ENCODE results near the gene GATAD2A.

GATAD2A gene

DNA sequence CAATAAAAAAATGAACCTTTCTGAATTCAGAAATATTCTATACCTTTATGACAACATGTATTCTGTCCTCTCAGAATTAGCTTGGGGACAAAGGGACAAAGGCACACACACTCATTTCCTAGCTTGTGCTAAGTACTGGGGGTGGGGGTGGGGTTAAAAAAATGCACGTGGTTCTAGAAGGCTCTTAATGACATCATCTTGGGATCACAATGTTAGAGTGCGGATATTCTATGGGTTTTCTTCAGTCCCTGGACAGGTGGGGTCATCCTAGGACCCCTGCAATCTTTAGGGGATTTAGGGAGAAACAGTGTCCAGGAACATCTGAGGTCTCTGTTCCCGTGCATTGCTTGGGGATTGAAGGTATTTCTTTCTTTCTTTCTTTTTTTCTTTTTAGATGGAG lies 21.8 kb downstream of the GATAD2A start:
- Histone ChIP-seq H4K12ac (ENCODE audit: low read depth, low read length) (no peak overlapping the region), H3K4me2 (ENCODE audit: low read length) (no peak overlapping the region), H3K23ac (ENCODE audit: low read length) (no peak overlapping the region), H3K4me3 (ENCODE audit: low read depth, low read length) (no peak overlapping the region), H3K14ac (ENCODE audit: low read length) (no peak overlapping the region), H3K4me1 (ENCODE audit: control insufficient read depth in 1 of 2, insufficient read depth in 2 of 2, low read length in 2 of 2) (no peaks in the 10 kb centered on the region), H2AFZ (ENCODE audit: insufficient read depth, low read length, poor library complexity) (no peak overlapping the region), H3K36me3 (ENCODE audit: control insufficient read depth in 1 of 2, insufficient read depth in 2 of 2, low read length in 2 of 2) (peaks cover 5 to 16% of the 10 kb centered on the region in 2 experiments), H3K79me1 (ENCODE audit: low read length) (no peaks in the 10 kb centered on the region), H2AK5ac (ENCODE audit: low read length) (no peak overlapping the region), H3K79me2 (ENCODE audit: control insufficient read depth, insufficient read depth, low read length, poor library complexity) (peaks cover 49% of the 10 kb centered on the region), H3K9me3 (ENCODE audit: insufficient read depth, low read depth, low read length) (no peaks in the 10 kb centered on the region), H3K18ac (ENCODE audit: low read length) (no peak overlapping the region), H4K8ac (ENCODE audit: low read depth, low read length) (no peak overlapping the region), H2BK5ac (ENCODE audit: low read depth, low read length, poor library complexity) (no peak overlapping the region), H4K91ac (ENCODE audit: low read depth, low read length) (no peak overlapping the region), H3K27me3 (ENCODE audit: insufficient read depth, low read length) (no peaks in the 10 kb centered on the region), H3K9ac (ENCODE audit: low read length) (no peak overlapping the region), H3K4ac (ENCODE audit: low read depth, low read length) (peak overlapping the region; percentile 92), H3K27ac (ENCODE audit: low read depth, low read length) (no peak overlapping the region), H2BK120ac (ENCODE audit: insufficient read depth, low read length, poor library complexity) (no peak overlapping the region), H2BK12ac (ENCODE audit: low read length) (no peak overlapping the region)
- no peak for DNase-seq
- no CpG with 5 or more reads among the region's 3 CpGs for WGBS (ENCODE audit: extremely low coverage, insufficient coverage, insufficient read length)

DNA sequence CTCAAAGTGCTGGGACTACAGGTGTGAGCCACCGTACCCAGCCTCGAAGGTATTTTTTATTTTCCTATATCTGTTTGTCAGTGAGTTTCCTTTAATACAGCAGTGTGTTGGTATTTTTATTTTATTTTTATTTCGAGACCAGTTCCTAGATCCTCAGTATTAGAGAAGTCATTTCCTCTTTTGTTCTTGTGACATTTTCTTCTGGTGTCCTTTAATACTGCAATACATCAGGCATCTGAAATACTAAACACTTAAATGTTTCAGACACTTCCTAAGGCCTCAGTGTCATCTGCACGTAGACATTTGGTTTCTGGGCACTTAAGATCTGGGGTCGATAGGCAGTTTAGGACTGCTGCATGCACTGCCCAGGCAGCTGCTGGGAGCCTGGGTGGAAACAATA lies 22.5 kb downstream of the GATAD2A start:
- no peaks in the 10 kb centered on the region for H3K4me1 ChIP-seq (ENCODE audit: control insufficient read depth in 1 of 2, insufficient read depth in 2 of 2, low read length in 2 of 2)
- no peak overlapping the region for H4K12ac ChIP-seq (ENCODE audit: low read depth, low read length)
- no peak overlapping the region for H3K23ac ChIP-seq (ENCODE audit: low read length)
- H3K14ac ChIP-seq (ENCODE audit: low read length): no peak overlapping the region
- no peaks in the 10 kb centered on the region for H3K27me3 ChIP-seq (ENCODE audit: insufficient read depth, low read length)
- H2BK120ac ChIP-seq (ENCODE audit: insufficient read depth, low read length, poor library complexity): no peak overlapping the region
- no peak overlapping the region for H3K18ac ChIP-seq (ENCODE audit: low read length)
- no peak for DNase-seq
- no peak overlapping the region for H3K4me2 ChIP-seq (ENCODE audit: low read length)
- no peak overlapping the region for H3K27ac ChIP-seq (ENCODE audit: low read depth, low read length)
- H2BK5ac ChIP-seq (ENCODE audit: low read depth, low read length, poor library complexity): no peak overlapping the region
- no peak overlapping the region for H2AK5ac ChIP-seq (ENCODE audit: low read length)
- no CpG with 5 or more reads among the region's 5 CpGs for whole genome bisulfite sequencing (ENCODE audit: extremely low coverage, insufficient coverage, insufficient read length)
- H3K9me3 ChIP-seq (ENCODE audit: insufficient read depth, low read depth, low read length): no peaks in the 10 kb centered on the region
- H3K4me3 ChIP-seq (ENCODE audit: low read depth, low read length): no peak overlapping the region
- no peak overlapping the region for H4K91ac ChIP-seq (ENCODE audit: low read depth, low read length)
- peaks cover 5 to 16% of the 10 kb centered on the region in 2 experiments for H3K36me3 ChIP-seq (ENCODE audit: control insufficient read depth in 1 of 2, insufficient read depth in 2 of 2, low read length in 2 of 2)
- peak overlapping the region; percentile 60 for H3K4ac ChIP-seq (ENCODE audit: low read depth, low read length)
- H3K79me2 ChIP-seq (ENCODE audit: control insufficient read depth, insufficient read depth, low read length, poor library complexity): peaks cover 48% of the 10 kb centered on the region
- H3K79me1 ChIP-seq (ENCODE audit: low read length): no peaks in the 10 kb centered on the region
- no peak overlapping the region for H2BK12ac ChIP-seq (ENCODE audit: low read length)
- H4K8ac ChIP-seq (ENCODE audit: low read depth, low read length): no peak overlapping the region
- no peak overlapping the region for H2AFZ ChIP-seq (ENCODE audit: insufficient read depth, low read length, poor library complexity)
- no peak overlapping the region for H3K9ac ChIP-seq (ENCODE audit: low read length)

DNA sequence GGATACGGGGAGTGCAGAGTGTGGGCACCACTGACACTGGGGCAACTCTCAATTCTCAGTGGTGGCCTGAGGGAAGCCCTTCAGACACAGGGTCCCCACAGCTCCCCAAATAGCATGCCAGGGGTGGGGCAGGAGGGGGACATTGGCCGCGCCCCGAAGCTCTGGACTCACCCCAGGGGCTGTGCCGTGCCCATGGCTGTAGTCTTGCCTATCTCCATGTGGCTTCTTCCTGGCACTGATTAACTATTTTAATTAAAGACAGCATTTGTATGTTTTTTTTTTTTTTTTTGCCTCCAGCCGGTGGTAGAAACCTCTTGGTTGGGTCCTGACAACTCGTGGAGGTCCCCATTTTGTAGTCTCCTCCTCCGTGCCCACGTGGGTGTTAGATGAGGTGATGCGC lies 23.3 kb downstream of the GATAD2A start:
- Histone ChIP-seq H3K14ac (ENCODE audit: low read length) (no peak overlapping the region), H3K4ac (ENCODE audit: low read depth, low read length) (peak overlapping the region; percentile 60), H2BK5ac (ENCODE audit: low read depth, low read length, poor library complexity) (no peak overlapping the region), H4K8ac (ENCODE audit: low read depth, low read length) (no peak overlapping the region), H4K12ac (ENCODE audit: low read depth, low read length) (no peak overlapping the region), H4K91ac (ENCODE audit: low read depth, low read length) (no peak overlapping the region), H3K79me2 (ENCODE audit: control insufficient read depth, insufficient read depth, low read length, poor library complexity) (peaks cover 41% of the 10 kb centered on the region), H2AFZ (ENCODE audit: insufficient read depth, low read length, poor library complexity) (no peak overlapping the region), H3K27me3 (ENCODE audit: insufficient read depth, low read length) (no peaks in the 10 kb centered on the region), H3K18ac (ENCODE audit: low read length) (no peak overlapping the region), H2AK5ac (ENCODE audit: low read length) (no peak overlapping the region), H3K23ac (ENCODE audit: low read length) (no peak overlapping the region), H3K79me1 (ENCODE audit: low read length) (no peaks in the 10 kb centered on the region), H3K4me1 (ENCODE audit: control insufficient read depth in 1 of 2, insufficient read depth in 2 of 2, low read length in 2 of 2) (no peaks in the 10 kb centered on the region), H3K9me3 (ENCODE audit: insufficient read depth, low read depth, low read length) (no peaks in the 10 kb centered on the region), H2BK120ac (ENCODE audit: insufficient read depth, low read length, poor library complexity) (no peak overlapping the region), H3K27ac (ENCODE audit: low read depth, low read length) (no peak overlapping the region), H3K4me2 (ENCODE audit: low read length) (no peak overlapping the region), H3K4me3 (ENCODE audit: low read depth, low read length) (no peak overlapping the region), H3K36me3 (ENCODE audit: control insufficient read depth in 1 of 2, insufficient read depth in 2 of 2, low read length in 2 of 2) (peaks cover 5 to 16% of the 10 kb centered on the region in 2 experiments), H3K9ac (ENCODE audit: low read length) (no peak overlapping the region), H2BK12ac (ENCODE audit: low read length) (no peak overlapping the region)
- DNase-seq: no peak
- no CpG with 5 or more reads among the region's 10 CpGs for WGBS (ENCODE audit: extremely low coverage, insufficient coverage, insufficient read length)

- no peak overlapping the region for H3K14ac ChIP-seq (ENCODE audit: low read length)
Observed at GRCh38 chr19:19429361-19429760, 23.9 kb downstream of the GATAD2A start.

More at GRCh38 chr19:19429361-19429760, 23.9 kb downstream of the GATAD2A start:
- H2AK5ac ChIP-seq (ENCODE audit: low read length): no peak overlapping the region
- no peak overlapping the region for H4K91ac ChIP-seq (ENCODE audit: low read depth, low read length)
- H3K27ac ChIP-seq (ENCODE audit: low read depth, low read length): no peak overlapping the region
- no CpG with 5 or more reads among the region's 12 CpGs for WGBS (ENCODE audit: extremely low coverage, insufficient coverage, insufficient read length)
- no peak overlapping the region for H3K9ac ChIP-seq (ENCODE audit: low read length)
- no peak overlapping the region for H2BK120ac ChIP-seq (ENCODE audit: insufficient read depth, low read length, poor library complexity)
- H3K79me1 ChIP-seq (ENCODE audit: low read length): no peaks in the 10 kb centered on the region
- H2BK12ac ChIP-seq (ENCODE audit: low read length): no peak overlapping the region
- no peaks in the 10 kb centered on the region for H3K9me3 ChIP-seq (ENCODE audit: insufficient read depth, low read depth, low read length)
- H3K27me3 ChIP-seq (ENCODE audit: insufficient read depth, low read length): no peaks in the 10 kb centered on the region
- no peak overlapping the region for H3K4me2 ChIP-seq (ENCODE audit: low read length)
- H3K4me3 ChIP-seq (ENCODE audit: low read depth, low read length): no peak overlapping the region
- H3K4me1 ChIP-seq (ENCODE audit: control insufficient read depth in 1 of 2, insufficient read depth in 2 of 2, low read length in 2 of 2): no peaks in the 10 kb centered on the region
- H4K12ac ChIP-seq (ENCODE audit: low read depth, low read length): no peak overlapping the region
- peak overlapping the region; percentile 60 for H3K4ac ChIP-seq (ENCODE audit: low read depth, low read length)
- H3K79me2 ChIP-seq (ENCODE audit: control insufficient read depth, insufficient read depth, low read length, poor library complexity): peaks cover 36% of the 10 kb centered on the region
- no peak overlapping the region for H4K8ac ChIP-seq (ENCODE audit: low read depth, low read length)
- no peak overlapping the region for H2BK5ac ChIP-seq (ENCODE audit: low read depth, low read length, poor library complexity)
- H3K18ac ChIP-seq (ENCODE audit: low read length): no peak overlapping the region
- H3K23ac ChIP-seq (ENCODE audit: low read length): no peak overlapping the region
- H3K36me3 ChIP-seq (ENCODE audit: control insufficient read depth in 1 of 2, insufficient read depth in 2 of 2, low read length in 2 of 2): peaks cover 5 to 16% of the 10 kb centered on the region in 2 experiments
- DNase-seq: no peak
- H2AFZ ChIP-seq (ENCODE audit: insufficient read depth, low read length, poor library complexity): no peak overlapping the region

Data from trophoblast cell (in vitro differentiated cells and primary cell).